Brain microvascular endothelial cell (primary cell): Measurements from ENCODE around the gene CCDC13.
A peak's percentile ranks its signal among the peaks of the same experiment; 100 is the strongest.

Experiments used
- DNase-seq: peaks from one replicate; pipeline ENCODE4 v3.0.0-alpha.2; 2020
- H3K27ac ChIP-seq: fragments of 250-450 bp; sonication (Bioruptor Pico); 2 replicates; pipeline ENCODE4 v1.5.1; 2020; ENCODE audit warnings: mild to moderate bottlenecking, moderate library complexity
- H3K27me3 ChIP-seq: fragments of 250-450 bp; sonication (Bioruptor Pico); replicated peaks from 2 replicates; pipeline ENCODE4 v1.5.1; 2020; ENCODE audit warnings: mild to moderate bottlenecking
- H3K36me3 ChIP-seq: fragments of 250-450 bp; sonication (Bioruptor Pico); replicated peaks from 2 replicates; pipeline ENCODE4 v1.5.1; 2020; ENCODE audit warnings: mild to moderate bottlenecking
- H3K4me3 ChIP-seq: 2 replicates; pipeline ENCODE4 v1.5.1; 2011; ENCODE audit warnings: low read depth, mild to moderate bottlenecking, control low read depth, low read length, moderate library complexity
- CTCF ChIP-seq: IDR thresholded peaks from 2 replicates; pipeline ENCODE4 v1.5.1; 2011; ENCODE audit warnings: low read depth, mild to moderate bottlenecking, moderate library complexity, low read length, control low read depth, inconsistent platforms; ENCODE audit errors: missing control alignments
- in situ Hi-C: cut with HindIII; loops from 2 replicates; pipeline ENCODE4 v1.10.0; 2017; ENCODE audit warnings: low sequenced_read_pairs, low pct_ligation_motif_present

Gene CCDC13

GRCh38 chr3:42795621-42796181, 22.6 kb upstream of the CCDC13 start:
- in situ Hi-C loops: no loop called here
- no peaks in the 10 kb centered on the region for H3K27me3 ChIP-seq
- no peak overlapping the region for H3K27ac ChIP-seq
- H3K36me3 ChIP-seq: peaks cover 8% of the 10 kb centered on the region
- no peak for DNase-seq
- no peak for TF ChIP-seq CTCF
- H3K4me3 ChIP-seq: no peak overlapping the region

GRCh38 chr3:42790714-42791229, 17.7 kb upstream of the CCDC13 start:
- H3K4me3 ChIP-seq: no peak overlapping the region
- no peak overlapping the region for H3K27ac ChIP-seq
- no peaks in the 10 kb centered on the region for H3K27me3 ChIP-seq
- TF ChIP-seq CTCF: no peak
- in situ Hi-C loops: no loop called here
- DNase-seq: no peak
- peaks cover 15% of the 10 kb centered on the region for H3K36me3 ChIP-seq

GRCh38 chr3:42786631-42787030, 13.6 kb upstream of the CCDC13 start:
- DNase-seq: no peak
- Histone ChIP-seq H3K27ac (no peak overlapping the region), H3K36me3 (peaks cover 14% of the 10 kb centered on the region), H3K27me3 (no peaks in the 10 kb centered on the region), H3K4me3 (no peak overlapping the region)
- TF ChIP-seq CTCF: no peak
- in situ Hi-C loops: no loop called here

GRCh38 chr3:42786212-42786611, 13.2 kb upstream of the CCDC13 start:
- H3K27ac ChIP-seq: no peak overlapping the region
- no peak for TF ChIP-seq CTCF
- in situ Hi-C loops: no loop called here
- DNase-seq: no peak
- peaks cover 14% of the 10 kb centered on the region for H3K36me3 ChIP-seq
- no peaks in the 10 kb centered on the region for H3K27me3 ChIP-seq
- no peak overlapping the region for H3K4me3 ChIP-seq

- peak; percentile 71 for DNase-seq
- no peak overlapping the region for H3K4me3 ChIP-seq
- in situ Hi-C loops: no loop called here
- peak; percentile 61 for TF ChIP-seq CTCF
- peaks cover 7% of the 10 kb centered on the region for H3K36me3 ChIP-seq
- no peaks in the 10 kb centered on the region for H3K27me3 ChIP-seq
- no peak overlapping the region for H3K27ac ChIP-seq
Observed at GRCh38 chr3:42780892-42781700, 8.0 kb upstream of the CCDC13 start.
